K562 (cell line): ENCODE measurements around the gene IFT122. TPM values are rescaled to one million over a fixed set of nuclear protein-coding genes. Genes with fewer than 3 reads are reported as not detected.

Source experiments
- ATAC-seq: fragments of 200-7000 bp; cut with Tn5 transposase; 3 replicates; pipeline ENCODE4 v1.9.1; 2020; ENCODE audit warnings: moderate library complexity
- BruUV-seq: library from RNA; stranded (reverse); fragments of 400-500 nt; replicated peaks from 2 replicates; lab custom pipeline; 2021; lab: Mats Ljungman, UMichigan
- CTCF ChIA-PET: fragments of 300-600 bp; formaldehyde crosslinking; extraction: SDS; loops from one replicate; lab custom pipeline; 2021; ENCODE audit warnings: low intra/inter-chr PET ratio; lab: Yijun Ruan, JAX
- POLR2A ChIA-PET: fragments of 300-600, 350-650 bp; sonication (Branson Sonifier 250); formaldehyde crosslinking; extraction: SDS; loops from one replicate; lab custom pipeline; 2021; ENCODE audit warnings: antibody characterized with exemption, inconsistent platforms; lab: Yijun Ruan, JAX
- DNase-seq, 4 experiments: peaks; one replicate each; pipeline versions ENCODE4 v3.0.0 to v3.0.0-alpha.2; 2011 to 2018; ENCODE audit warnings: low spot score in 3 of 4, mixed read lengths in 3 of 4; ENCODE audit errors: extremely low read depth in 1 of 4
- FAIRE-seq: peaks from 2 replicates; lab custom pipeline; 2011; peaks lifted over from hg19 to GRCh38; lab: Jason Lieb, UNC
- H2AFZ ChIP-seq: 2 replicates; pipeline ENCODE4 v1.6.0; 2011; ENCODE audit warnings: low read depth, low read length, control low read depth, inconsistent platforms
- H3K27ac ChIP-seq: fragments of 200-600 bp; 3 replicates; pipeline ENCODE4 v1.8.0; 2011; ENCODE audit warnings: low read depth, mild to moderate bottlenecking, control low read depth, inconsistent platforms, low read length, moderate library complexity, mixed read lengths; ENCODE audit errors: extremely low read depth
- H3K27me3 ChIP-seq, 2 experiments: fragments of 300-600 bp in 1 of 2; 2 replicates in 1 of 2; 3 replicates in 1 of 2; pipeline versions ENCODE4 v1.6.0 to v1.8.0; 2011; ENCODE audit warnings: inconsistent platforms in 2 of 2, low read length in 2 of 2, mild to moderate bottlenecking in 1 of 2, mixed read lengths in 1 of 2, moderate library complexity in 1 of 2; ENCODE audit not compliant: control insufficient read depth in 2 of 2, insufficient read depth in 2 of 2
- H3K36me3 ChIP-seq: fragments of 300-600 bp; 3 replicates; pipeline ENCODE4 v1.8.0; 2011; ENCODE audit warnings: mild to moderate bottlenecking, low read length, inconsistent platforms; ENCODE audit not compliant: control insufficient read depth, insufficient read depth
- H3K4me1 ChIP-seq, 2 experiments: fragments of 200-600 bp in 1 of 2; replicated peaks in 1 of 2; 2 replicates in 1 of 2; 3 replicates in 1 of 2; pipeline versions ENCODE4 v1.5.1 to v1.8.0; 2011; ENCODE audit warnings: inconsistent platforms in 2 of 2, low read length in 2 of 2, mild to moderate bottlenecking in 1 of 2, mixed read lengths in 1 of 2, moderate library complexity in 1 of 2; ENCODE audit not compliant: control insufficient read depth in 2 of 2, insufficient read depth in 2 of 2
- H3K4me2 ChIP-seq: 2 replicates; pipeline ENCODE4 v1.6.1; 2011; ENCODE audit warnings: low read length, control low read depth, inconsistent platforms, mixed read lengths; ENCODE audit not compliant: insufficient read depth
- H3K4me3 ChIP-seq: fragments of 200-600 bp; sonication (generic), shearing (Covaris generic); 2 replicates; pipeline ENCODE4 v1.5.1; 2016; ENCODE audit warnings: control low read depth, inconsistent platforms
- H3K79me2 ChIP-seq: fragments of 200-600 bp; 3 replicates; pipeline ENCODE4 v1.8.0; 2011; ENCODE audit warnings: low read length, inconsistent platforms; ENCODE audit not compliant: control insufficient read depth, insufficient read depth
- H3K9ac ChIP-seq, 2 experiments: 2 replicates each; pipeline versions ENCODE4 v1.6.0 to v1.6.1; 2011; ENCODE audit warnings: low read depth in 2 of 2, low read length in 2 of 2, control low read depth in 1 of 2, inconsistent platforms in 1 of 2, mild to moderate bottlenecking in 1 of 2, mixed read lengths in 1 of 2; ENCODE audit not compliant: insufficient read depth in 1 of 2
- H3K9me1 ChIP-seq: one replicate; pipeline ENCODE4 v1.6.0; 2011; ENCODE audit warnings: inconsistent platforms, mild to moderate bottlenecking, low read length, moderate library complexity; ENCODE audit not compliant: control insufficient read depth, insufficient read depth
- H3K9me3 ChIP-seq: replicated peaks from 2 replicates; pipeline ENCODE4 v1.5.1; 2011; ENCODE audit warnings: low read depth, low read length, inconsistent platforms; ENCODE audit not compliant: control insufficient read depth, insufficient read depth
- H4K20me1 ChIP-seq: replicated peaks from 2 replicates; pipeline ENCODE4 v1.6.1; 2011; ENCODE audit warnings: low read length, inconsistent platforms, mixed read lengths; ENCODE audit not compliant: control insufficient read depth, insufficient read depth
- DMBX1 ChIP-seq: fragments of 250-450 bp; sonication (Bioruptor Pico); IDR thresholded peaks from 2 replicates; pipeline ENCODE4 v1.8.0; 2022; ENCODE audit warnings: inconsistent platforms, mild to moderate bottlenecking, moderate library complexity, borderline replicate concordance
- GABPB1 ChIP-seq: sonication (generic); formaldehyde crosslinking; IDR thresholded peaks from 2 replicates; pipeline ENCODE4 v1.8.0; 2022; ENCODE audit warnings: mild to moderate bottlenecking, missing genetic modification reagents
- MXI1 ChIP-seq: IDR thresholded peaks from 2 replicates; pipeline ENCODE4 v1.6.1; 2011; ENCODE audit warnings: low read depth, mild to moderate bottlenecking, improper control_type of control experiment, low read length
- POU5F1 ChIP-seq: fragments of 150-350 bp; IDR thresholded peaks from 2 replicates; pipeline ENCODE4 v1.6.1; 2014; ENCODE audit warnings: borderline replicate concordance, low read length, low read depth, mild to moderate bottlenecking; ENCODE audit not compliant: partially characterized antibody
- ZNF174 ChIP-seq: fragments of 250-450 bp; sonication (Bioruptor Pico); IDR thresholded peaks from 2 replicates; pipeline ENCODE4 v1.4.0; 2020; ENCODE audit warnings: mild to moderate bottlenecking
- ZNF184 ChIP-seq: sonication (generic); formaldehyde crosslinking; IDR thresholded peaks from 2 replicates; pipeline ENCODE4 v1.5.0; 2020; ENCODE audit warnings: missing genetic modification reagents
- ZNF280B ChIP-seq: fragments of 250-450 bp; sonication (Bioruptor Pico); IDR thresholded peaks from 2 replicates; pipeline ENCODE4 v1.5.1; 2021; ENCODE audit warnings: mild to moderate bottlenecking
- WGBS: fragments of 100-300 bp; shearing (Covaris generic); methylation state at CpG from one replicate; pipeline ENCODE4 v1.1.6; 2016; ENCODE audit warnings: low coverage, mixed read lengths; ENCODE audit not compliant: insufficient coverage; ENCODE audit errors: missing lambda C conversion rate; 5-methylcytosine and 5-hydroxymethylcytosine counted together
- in situ Hi-C: fragments of 300-500 bp; cut with MboI; formaldehyde crosslinking; loops from 4 replicates; pipeline ENCODE4 v1.15.0; 2018; ENCODE audit warnings: inconsistent platforms, mixed read lengths
- intact Hi-C: fragments of 100-400 bp; cut with micrococcal nuclease; formaldehyde crosslinking; loops from 2 replicates; pipeline ENCODE4 v1.14.2; 2022
- polyA plus RNA-seq, 8 experiments: library from polyadenylated mRNA; depleted of rRNA in 4 of 8; stranded (reverse) in 5 of 8; unstranded in 3 of 8; fragments of >200 nt; fragmentation: Nextera tagmentation in 2 of 8; fragmentation: Illumina TruSeq in 1 of 8; extraction: Ambion mirVana in 2 of 8; extraction: Trizol in 1 of 8; gene quantifications; 2 replicates each; pipeline versions ENCODE4 v1.2.1 to v1.2.3, GENCODE V29; 2011 to 2014; ENCODE audit warnings: inconsistent platforms in 1 of 8, missing spikeins in 1 of 8
- total RNA-seq, 7 experiments: library from RNA; depleted of rRNA in 6 of 7; stranded (reverse); fragments of >200 nt in 6 of 7; fragmentation: Illumina TruSeq in 2 of 7; extraction: Trizol in 2 of 7; gene quantifications; 2 replicates each; pipeline versions ENCODE4 v1.2.1 to v1.2.3, GENCODE V29; 2011 to 2021; ENCODE audit warnings: low replicate concordance in 1 of 7

The IFT122 gene
- total and polyA plus RNA-seq, 9 of the 15 experiments (the other 6 are each of a cell fraction or from before 2014, with no cell fraction given) = 2.4 to 11.5 (median 7.7) TPM

GRCh38 chr3:129491794-129492193, 51.8 kb downstream of the IFT122 start:
- H2AFZ ChIP-seq = no peak overlapping the region
- no peak overlapping the region for H3K4me2 ChIP-seq
- H3K9me3 ChIP-seq = no peaks in the 10 kb centered on the region
- intact Hi-C loops = loop anchor here (2.0 to 10.0 kb wide), 3 partner anchors 109 to 443 kb away; no protein-coding TSS in a partner anchor
- no peaks in the 10 kb centered on the region for H4K20me1 ChIP-seq
- DNase-seq (no peak), FAIRE-seq (no peak), ATAC-seq (no peak)
- no peak overlapping the region for H3K9ac ChIP-seq
- H3K9me1 ChIP-seq = no peaks in the 10 kb centered on the region
- POLR2A ChIA-PET = interaction anchor here (1.1 kb wide), 1 partner anchor 13 kb away, joined by 3 read pairs; no protein-coding TSS in a partner anchor
- no peak overlapping the region for H3K27ac ChIP-seq
- CTCF ChIA-PET = interaction anchor here (0.6 kb wide), 1 partner anchor 109 kb away, joined by 3 read pairs; no protein-coding TSS in a partner anchor
- no peak overlapping the region for H3K4me3 ChIP-seq
- in situ Hi-C loops = loop anchor here (10.0 kb wide), 1 partner anchor 443 kb away; no protein-coding TSS in a partner anchor
- peaks cover 9% of the 10 kb centered on the region; the same call in 2 of the 3 replicates for H3K36me3 ChIP-seq
- H3K27me3 ChIP-seq = no peaks in the 10 kb centered on the region
- TF ChIP-seq GABPB1 (CRISPR knock-in tag) = no peak
- no peak for TF ChIP-seq MXI1
- TF ChIP-seq ZNF280B (CRISPR knock-in tag) = no peak
- TF ChIP-seq POU5F1 = no peak
- TF ChIP-seq ZNF174 (CRISPR knock-in tag) = no peak
- TF ChIP-seq ZNF184 (CRISPR knock-in tag) = no peak
- no peak for TF ChIP-seq DMBX1 (CRISPR knock-in tag)
- 84% methylated on average over 9 of the region's 9 CpGs for WGBS
- peaks cover 2 to 6% of the 10 kb centered on the region in 2 experiments; a peak in 3 of 5 replicates for H3K4me1 ChIP-seq
- BruUV-seq = no TSS peak
- no peaks in the 10 kb centered on the region for H3K79me2 ChIP-seq
